K562 (cell line): ENCODE measurements around the gene TBXAS1. TPM values are rescaled to one million over a fixed set of nuclear protein-coding genes. Genes with fewer than 3 reads are reported as not detected.

Experiments
- ATAC-seq: fragments of 200-7000 bp; cut with Tn5 transposase; 3 replicates; pipeline ENCODE4 v1.9.1; 2020; ENCODE audit warnings: moderate library complexity
- BruUV-seq: library from RNA; stranded (reverse); fragments of 400-500 nt; replicated peaks from 2 replicates; lab custom pipeline; 2021; lab: Mats Ljungman, UMichigan
- CTCF ChIA-PET: fragments of 300-600 bp; formaldehyde crosslinking; extraction: SDS; loops from one replicate; lab custom pipeline; 2021; ENCODE audit warnings: low intra/inter-chr PET ratio; lab: Yijun Ruan, JAX
- POLR2A ChIA-PET: fragments of 300-600, 350-650 bp; sonication (Branson Sonifier 250); formaldehyde crosslinking; extraction: SDS; loops from one replicate; lab custom pipeline; 2021; ENCODE audit warnings: antibody characterized with exemption, inconsistent platforms; lab: Yijun Ruan, JAX
- DNase-seq, 4 experiments: peaks; one replicate each; pipeline versions ENCODE4 v3.0.0 to v3.0.0-alpha.2; 2011 to 2018; ENCODE audit warnings: low spot score in 3 of 4, mixed read lengths in 3 of 4; ENCODE audit errors: extremely low read depth in 1 of 4
- FAIRE-seq: peaks from 2 replicates; lab custom pipeline; 2011; peaks lifted over from hg19 to GRCh38; lab: Jason Lieb, UNC
- H2AFZ ChIP-seq: 2 replicates; pipeline ENCODE4 v1.6.0; 2011; ENCODE audit warnings: low read depth, low read length, control low read depth, inconsistent platforms
- H3K27ac ChIP-seq: fragments of 200-600 bp; 3 replicates; pipeline ENCODE4 v1.8.0; 2011; ENCODE audit warnings: low read depth, mild to moderate bottlenecking, control low read depth, inconsistent platforms, low read length, moderate library complexity, mixed read lengths; ENCODE audit errors: extremely low read depth
- H3K27me3 ChIP-seq, 2 experiments: fragments of 300-600 bp in 1 of 2; 2 replicates in 1 of 2; 3 replicates in 1 of 2; pipeline versions ENCODE4 v1.6.0 to v1.8.0; 2011; ENCODE audit warnings: inconsistent platforms in 2 of 2, low read length in 2 of 2, mild to moderate bottlenecking in 1 of 2, mixed read lengths in 1 of 2, moderate library complexity in 1 of 2; ENCODE audit not compliant: control insufficient read depth in 2 of 2, insufficient read depth in 2 of 2
- H3K36me3 ChIP-seq: fragments of 300-600 bp; 3 replicates; pipeline ENCODE4 v1.8.0; 2011; ENCODE audit warnings: mild to moderate bottlenecking, low read length, inconsistent platforms; ENCODE audit not compliant: control insufficient read depth, insufficient read depth
- H3K4me1 ChIP-seq, 2 experiments: fragments of 200-600 bp in 1 of 2; replicated peaks in 1 of 2; 2 replicates in 1 of 2; 3 replicates in 1 of 2; pipeline versions ENCODE4 v1.5.1 to v1.8.0; 2011; ENCODE audit warnings: inconsistent platforms in 2 of 2, low read length in 2 of 2, mild to moderate bottlenecking in 1 of 2, mixed read lengths in 1 of 2, moderate library complexity in 1 of 2; ENCODE audit not compliant: control insufficient read depth in 2 of 2, insufficient read depth in 2 of 2
- H3K4me2 ChIP-seq: 2 replicates; pipeline ENCODE4 v1.6.1; 2011; ENCODE audit warnings: low read length, control low read depth, inconsistent platforms, mixed read lengths; ENCODE audit not compliant: insufficient read depth
- H3K4me3 ChIP-seq: fragments of 200-600 bp; sonication (generic), shearing (Covaris generic); 2 replicates; pipeline ENCODE4 v1.5.1; 2016; ENCODE audit warnings: control low read depth, inconsistent platforms
- H3K79me2 ChIP-seq: fragments of 200-600 bp; 3 replicates; pipeline ENCODE4 v1.8.0; 2011; ENCODE audit warnings: low read length, inconsistent platforms; ENCODE audit not compliant: control insufficient read depth, insufficient read depth
- H3K9ac ChIP-seq, 2 experiments: 2 replicates each; pipeline versions ENCODE4 v1.6.0 to v1.6.1; 2011; ENCODE audit warnings: low read depth in 2 of 2, low read length in 2 of 2, control low read depth in 1 of 2, inconsistent platforms in 1 of 2, mild to moderate bottlenecking in 1 of 2, mixed read lengths in 1 of 2; ENCODE audit not compliant: insufficient read depth in 1 of 2
- H3K9me1 ChIP-seq: one replicate; pipeline ENCODE4 v1.6.0; 2011; ENCODE audit warnings: inconsistent platforms, mild to moderate bottlenecking, low read length, moderate library complexity; ENCODE audit not compliant: control insufficient read depth, insufficient read depth
- H3K9me3 ChIP-seq: replicated peaks from 2 replicates; pipeline ENCODE4 v1.5.1; 2011; ENCODE audit warnings: low read depth, low read length, inconsistent platforms; ENCODE audit not compliant: control insufficient read depth, insufficient read depth
- H4K20me1 ChIP-seq: replicated peaks from 2 replicates; pipeline ENCODE4 v1.6.1; 2011; ENCODE audit warnings: low read length, inconsistent platforms, mixed read lengths; ENCODE audit not compliant: control insufficient read depth, insufficient read depth
- COPS2 ChIP-seq: fragments of 450-650 bp; conservative IDR thresholded peaks from 2 replicates; pipeline ENCODE4 v1.6.1; 2016; ENCODE audit warnings: mild to moderate bottlenecking, moderate library complexity
- SPI1 ChIP-seq: IDR thresholded peaks from 2 replicates; pipeline ENCODE4 v1.6.1; 2011; ENCODE audit warnings: low read depth, low read length, control low read depth, borderline replicate concordance
- TSC22D4 ChIP-seq: fragments of 450-650 bp; IDR thresholded peaks from 2 replicates; pipeline ENCODE4 v1.6.1; 2016; ENCODE audit warnings: missing genetic modification characterization, missing biosample characterization, control low read depth
- ZFP1 ChIP-seq: fragments of 450-650 bp; formaldehyde crosslinking; IDR thresholded peaks from 2 replicates; pipeline ENCODE4 v1.4.0; 2020; ENCODE audit warnings: mild to moderate bottlenecking, mixed read lengths
- ZNF124 ChIP-seq: sonication (generic); formaldehyde crosslinking; IDR thresholded peaks from 2 replicates; pipeline ENCODE4 v1.8.1; 2022; ENCODE audit warnings: missing genetic modification reagents
- ZNF24 ChIP-seq: fragments of 450-650 bp; IDR thresholded peaks from 2 replicates; pipeline ENCODE4 v1.6.1; 2016
- WGBS: fragments of 100-300 bp; shearing (Covaris generic); methylation state at CpG from one replicate; pipeline ENCODE4 v1.1.6; 2016; ENCODE audit warnings: low coverage, mixed read lengths; ENCODE audit not compliant: insufficient coverage; ENCODE audit errors: missing lambda C conversion rate; 5-methylcytosine and 5-hydroxymethylcytosine counted together
- in situ Hi-C: fragments of 300-500 bp; cut with MboI; formaldehyde crosslinking; loops from 4 replicates; pipeline ENCODE4 v1.15.0; 2018; ENCODE audit warnings: inconsistent platforms, mixed read lengths
- intact Hi-C: fragments of 100-400 bp; cut with micrococcal nuclease; formaldehyde crosslinking; loops from 2 replicates; pipeline ENCODE4 v1.14.2; 2022
- polyA plus RNA-seq, 8 experiments: library from polyadenylated mRNA; depleted of rRNA in 4 of 8; stranded (reverse) in 5 of 8; unstranded in 3 of 8; fragments of >200 nt; fragmentation: Nextera tagmentation in 2 of 8; fragmentation: Illumina TruSeq in 1 of 8; extraction: Ambion mirVana in 2 of 8; extraction: Trizol in 1 of 8; gene quantifications; 2 replicates each; pipeline versions ENCODE4 v1.2.1 to v1.2.3, GENCODE V29; 2011 to 2014; ENCODE audit warnings: inconsistent platforms in 1 of 8, missing spikeins in 1 of 8
- total RNA-seq, 7 experiments: library from RNA; depleted of rRNA in 6 of 7; stranded (reverse); fragments of >200 nt in 6 of 7; fragmentation: Illumina TruSeq in 2 of 7; extraction: Trizol in 2 of 7; gene quantifications; 2 replicates each; pipeline versions ENCODE4 v1.2.1 to v1.2.3, GENCODE V29; 2011 to 2021; ENCODE audit warnings: low replicate concordance in 1 of 7
- TF ChIP-seq, protein P1 (sequence below), 2 experiments: IDR thresholded peaks; 2 replicates each; pipeline ENCODE4 v1.6.1; 2012; ENCODE audit warnings: improper control_type of control experiment in 2 of 2, low read depth in 2 of 2, low read length in 2 of 2, borderline replicate concordance in 1 of 2

Gene TBXAS1
- total and polyA plus RNA-seq, 9 of the 15 experiments (the other 6 are each of a cell fraction or from before 2014, with no cell fraction given): 1.1 to 8.3 (median 1.9) TPM

DNA sequence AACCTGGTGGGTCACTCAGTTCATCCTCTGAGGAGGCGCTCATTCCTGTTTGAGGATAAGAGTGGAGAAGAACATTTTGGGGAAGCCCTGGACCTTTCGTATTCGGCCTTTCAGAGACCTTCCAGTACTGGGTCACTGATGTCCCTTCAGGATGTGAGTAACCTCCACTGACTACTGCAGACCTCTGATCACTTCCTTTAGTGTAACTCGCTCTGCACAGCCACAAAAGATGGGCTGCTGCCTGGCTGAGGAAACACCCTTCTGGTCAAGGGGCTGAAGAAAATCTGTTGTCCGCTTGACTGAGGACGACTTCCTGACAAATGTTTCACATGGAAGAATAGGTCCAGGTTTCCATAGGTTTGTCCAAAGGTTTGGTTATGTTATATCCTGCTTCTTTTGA is 15.9 kb upstream of the TBXAS1 start (continued):
- TF ChIP-seq, protein P1, sequence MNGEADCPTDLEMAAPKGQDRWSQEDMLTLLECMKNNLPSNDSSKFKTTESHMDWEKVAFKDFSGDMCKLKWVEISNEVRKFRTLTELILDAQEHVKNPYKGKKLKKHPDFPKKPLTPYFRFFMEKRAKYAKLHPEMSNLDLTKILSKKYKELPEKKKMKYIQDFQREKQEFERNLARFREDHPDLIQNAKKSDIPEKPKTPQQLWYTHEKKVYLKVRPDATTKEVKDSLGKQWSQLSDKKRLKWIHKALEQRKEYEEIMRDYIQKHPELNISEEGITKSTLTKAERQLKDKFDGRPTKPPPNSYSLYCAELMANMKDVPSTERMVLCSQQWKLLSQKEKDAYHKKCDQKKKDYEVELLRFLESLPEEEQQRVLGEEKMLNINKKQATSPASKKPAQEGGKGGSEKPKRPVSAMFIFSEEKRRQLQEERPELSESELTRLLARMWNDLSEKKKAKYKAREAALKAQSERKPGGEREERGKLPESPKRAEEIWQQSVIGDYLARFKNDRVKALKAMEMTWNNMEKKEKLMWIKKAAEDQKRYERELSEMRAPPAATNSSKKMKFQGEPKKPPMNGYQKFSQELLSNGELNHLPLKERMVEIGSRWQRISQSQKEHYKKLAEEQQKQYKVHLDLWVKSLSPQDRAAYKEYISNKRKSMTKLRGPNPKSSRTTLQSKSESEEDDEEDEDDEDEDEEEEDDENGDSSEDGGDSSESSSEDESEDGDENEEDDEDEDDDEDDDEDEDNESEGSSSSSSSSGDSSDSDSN (IDR thresholded peaks at IDR 0.05; ENCODE audit: borderline replicate concordance in 1 of 2, low read depth in 2 of 2, low read length in 2 of 2): no peak
- no peak for TF ChIP-seq COPS2
- no peak for TF ChIP-seq ZNF124 (CRISPR knock-in tag)
- no peak for TF ChIP-seq TSC22D4 (tag)
- TF ChIP-seq ZNF24: no peak
- TF ChIP-seq, all 486 proteins: peak for 0

DNA sequence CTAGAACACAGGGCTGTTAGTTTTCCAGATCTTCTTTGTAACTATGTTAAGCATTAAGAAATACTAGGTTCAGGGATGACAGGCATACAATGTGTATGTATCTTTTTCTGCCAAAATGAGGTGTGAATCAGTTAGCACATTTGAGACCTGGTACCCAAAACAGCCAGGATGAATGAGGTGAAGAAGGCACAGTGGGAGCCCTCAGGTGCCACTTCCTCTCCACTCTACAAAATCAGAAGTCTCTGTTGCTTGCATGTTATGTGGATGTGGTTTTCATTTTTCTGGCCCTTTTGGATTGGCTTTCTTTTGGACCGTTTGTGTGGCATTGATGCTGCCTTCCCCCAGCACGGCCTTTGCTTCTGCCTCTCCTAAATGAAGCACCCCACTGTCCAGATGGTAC is 15.4 kb upstream of the TBXAS1 start:
- ChIA-PET POLR2A (no interaction called here), CTCF (no interaction called here)
- Histone ChIP-seq H3K36me3 (no peaks in the 10 kb centered on the region), H2AFZ (no peak overlapping the region), H4K20me1 (no peaks in the 10 kb centered on the region), H3K9me1 (no peaks in the 10 kb centered on the region), H3K27ac (no peak overlapping the region), H3K4me2 (no peak overlapping the region), H3K4me1 (peaks cover 0 to 5% of the 10 kb centered on the region in 2 experiments; a peak in 3 of 5 replicates), H3K79me2 (no peaks in the 10 kb centered on the region), H3K4me3 (no peak overlapping the region), H3K9me3 (no peaks in the 10 kb centered on the region; the same call in none of the 2 replicates), H3K27me3 (peaks cover 11 to 26% of the 10 kb centered on the region in 2 experiments), H3K9ac (no peak overlapping the region)
- no peak for ATAC-seq
- no TSS peak for BruUV-seq
- in situ Hi-C loops: no loop called here
- WGBS: 0% methylated on average over 2 of the region's 2 CpGs
- FAIRE-seq: no peak
- intact Hi-C loops: no loop called here
- TF ChIP-seq ZFP1 (CRISPR knock-in tag) (no peak), SPI1 (0 out of 2 replicates have a peak, but pooled peaks have one; percentile 12)
- DNase-seq: no peak
